ENCODE measurements around the gene BLVRB. TPM values are rescaled to one million over a fixed set of nuclear protein-coding genes. Genes with fewer than 3 reads are reported as not detected.
A peak's percentile ranks its signal among the peaks of the same experiment; 100 is the strongest.

The BLVRB gene
- total and polyA plus RNA-seq, 10 of the 15 experiments (the other 5 are each of a cell fraction or from before 2014, with no cell fraction given), result 6.3 to 53.3 (median 27.8) TPM

DNA sequence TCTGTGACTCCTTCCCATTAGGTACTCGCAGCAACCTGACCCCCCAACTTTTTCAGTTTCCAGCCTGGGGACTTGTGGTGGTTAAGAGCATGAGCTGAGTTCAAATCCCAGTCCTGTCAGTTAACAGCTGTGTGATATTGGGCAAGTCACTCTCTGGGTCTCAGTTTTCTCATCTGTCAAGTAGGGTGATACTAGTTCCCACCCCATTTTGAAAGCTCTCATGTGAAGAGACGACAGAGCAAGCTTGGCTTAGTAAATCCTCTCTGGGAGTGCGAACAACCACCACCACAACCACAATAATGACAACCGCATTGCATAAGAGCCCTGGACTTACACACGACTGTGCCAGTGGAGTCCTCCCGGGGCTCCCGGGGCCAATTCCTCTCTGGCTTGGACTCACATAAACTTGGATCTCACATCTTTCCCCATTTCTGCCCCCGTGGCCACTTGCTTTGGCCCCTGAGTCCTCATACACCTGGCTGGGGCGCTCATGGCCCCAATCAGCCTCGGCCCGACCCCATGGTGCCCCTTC lies 454 bp downstream of the BLVRB start (continued):
- no peak for TF ChIP-seq BMI1 (IDR thresholded peaks at IDR 0.05; ENCODE audit: borderline replicate concordance)
- no peak for TF ChIP-seq NFIC (IDR thresholded peaks at IDR 0.05; ENCODE audit: low read depth, low read length)
- no peak for TF ChIP-seq ESRRA (IDR thresholded peaks at IDR 0.05; ENCODE audit: low read length)
- no peak for TF ChIP-seq ZNF622 (IDR thresholded peaks at IDR 0.05)
- TF ChIP-seq ZNF217 (IDR thresholded peaks at IDR 0.05), result peak; percentile 55; the same call in 1 of the 2 replicates
- TF ChIP-seq ASH2L (IDR thresholded peaks at IDR 0.05; ENCODE audit: borderline replicate concordance, low read depth), result no peak
- TF ChIP-seq, protein P1, sequence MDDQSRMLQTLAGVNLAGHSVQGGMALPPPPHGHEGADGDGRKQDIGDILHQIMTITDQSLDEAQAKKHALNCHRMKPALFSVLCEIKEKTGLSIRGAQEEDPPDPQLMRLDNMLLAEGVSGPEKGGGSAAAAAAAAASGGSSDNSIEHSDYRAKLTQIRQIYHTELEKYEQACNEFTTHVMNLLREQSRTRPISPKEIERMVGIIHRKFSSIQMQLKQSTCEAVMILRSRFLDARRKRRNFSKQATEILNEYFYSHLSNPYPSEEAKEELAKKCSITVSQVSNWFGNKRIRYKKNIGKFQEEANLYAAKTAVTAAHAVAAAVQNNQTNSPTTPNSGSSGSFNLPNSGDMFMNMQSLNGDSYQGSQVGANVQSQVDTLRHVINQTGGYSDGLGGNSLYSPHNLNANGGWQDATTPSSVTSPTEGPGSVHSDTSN (IDR thresholded peaks at IDR 0.05; ENCODE audit: insufficient replicate concordance, low read depth, low read length), result no peak
- TF ChIP-seq FOXM1 (IDR thresholded peaks at IDR 0.05; ENCODE audit: low read depth, low read length), result no peak

DNA sequence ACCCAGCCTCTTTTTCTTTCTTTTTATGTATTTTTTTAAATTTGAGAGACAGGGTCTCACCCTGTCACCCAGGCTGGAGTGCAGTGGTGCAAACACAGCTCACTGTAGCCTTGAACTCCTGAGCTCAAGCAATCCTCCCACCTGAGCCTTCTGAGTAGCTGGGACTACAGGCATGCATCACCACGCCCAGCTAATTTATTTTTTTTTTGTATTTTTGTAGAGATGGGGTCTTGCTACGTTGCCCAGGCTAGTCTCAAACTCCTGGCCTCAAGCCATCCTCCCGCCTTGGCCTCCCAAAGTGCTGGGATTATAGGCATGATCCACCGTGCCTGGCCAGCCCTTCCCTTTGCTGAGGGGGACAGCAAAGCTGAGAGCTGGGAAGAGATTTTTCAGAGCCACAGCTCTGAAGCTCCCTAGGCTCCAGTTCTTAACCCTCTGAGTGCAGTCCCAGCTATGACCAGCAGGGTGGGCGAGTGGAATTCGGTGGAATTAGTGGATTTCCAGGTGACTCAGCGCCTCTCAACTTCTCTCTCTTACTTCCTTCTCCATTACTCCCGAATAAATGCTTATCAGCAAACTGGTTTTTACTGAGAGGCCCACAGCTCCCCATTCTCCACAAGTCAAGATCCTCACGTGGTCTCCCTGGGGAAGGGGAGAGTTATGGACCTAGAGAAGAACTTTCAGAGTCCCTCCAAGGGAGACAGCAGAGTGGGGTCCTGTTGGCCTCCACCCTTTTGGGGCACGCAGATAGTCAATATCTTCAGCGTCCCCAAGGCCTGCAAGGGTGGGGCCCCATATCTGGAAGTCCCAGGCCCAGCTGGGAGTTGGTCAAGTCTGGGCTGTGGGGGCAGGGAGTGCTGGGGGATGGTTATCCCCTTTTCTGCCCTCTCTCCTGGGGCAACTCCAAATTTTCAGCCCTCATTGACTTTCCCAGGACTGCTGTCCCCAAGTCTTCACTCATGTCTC lies 1.2 kb downstream of the BLVRB start:
- peak overlapping the region; percentile 66; the same call in 1 of the 2 replicates for H3K4me3 ChIP-seq
- FAIRE-seq (no peak), DNase-seq (ENCODE audit: low read depth, low spot score) (no peak), ATAC-seq (peak; percentile 11; the same call in 2 of the 3 replicates)
- H3K4me2 ChIP-seq (ENCODE audit: control insufficient read depth, insufficient read depth), result peak overlapping the region; percentile 82
- H3K36me3 ChIP-seq (ENCODE audit: control insufficient read depth in 2 of 2, insufficient read depth in 2 of 2, low read length in 1 of 2), result no peaks in the 10 kb centered on the region
- 18% methylated on average over 11 of the region's 11 CpGs for WGBS (ENCODE audit: insufficient coverage, insufficient replicate concordance, low lambda C conversion rate, missing lambda C conversion rate)
- ChIA-PET RAD21 (ENCODE audit: unreplicated experiment) (interaction anchor here (0.7 to 4.6 kb wide), 23 partner anchors 11 to 171 kb away, joined by 3 to 26 read pairs (median 4); partner anchors contain the start of genes C19orf47, PLD3 and SERTAD1), POLR2A (interaction anchor here (0.7 to 1.9 kb wide), 12 partner anchors 9 to 159 kb away, joined by 3 to 15 read pairs (median 3); partner anchors contain the start of genes C19orf47, PLD3 and SERTAD3), SMC1A (ENCODE audit: uncharacterized antibody, unreplicated experiment) (interaction anchor here (0.7 to 3.4 kb wide), 19 partner anchors 9 to 171 kb away, joined by 3 to 18 read pairs (median 4); partner anchors contain the start of genes C19orf47, PLD3 and SERTAD3), CTCF (interaction anchor here (0.6 to 4.7 kb wide), 41 partner anchors 10 to 360 kb away, joined by 3 to 67 read pairs (median 4); partner anchors contain the start of genes C19orf47, LTBP4, PLD3 and PRX)
- in situ Hi-C loops (cut with MboI) (no loop called here), intact Hi-C loops (cut with micrococcal nuclease; ENCODE audit: unreplicated experiment) (loop anchor here (2.0 kb wide), 1 partner anchor 134 kb away; no protein-coding TSS in a partner anchor)
- peaks cover 0 to 2% of the 10 kb centered on the region in 2 experiments; a peak in 3 of 4 replicates for H3K27me3 ChIP-seq (replicated peaks in 1 of 2; ENCODE audit: control insufficient read depth in 2 of 2, insufficient read depth in 2 of 2, low read length in 1 of 2)
- peak overlapping the region; percentile 61 for H3K27ac ChIP-seq (ENCODE audit: control insufficient read depth, insufficient read depth)
- no peak overlapping the region; the same call in 1 of the 2 replicates for H2AFZ ChIP-seq (ENCODE audit: control insufficient read depth, low read depth, low read length)
- H3K4me1 ChIP-seq (ENCODE audit: control insufficient read depth, insufficient read depth, low read length), result peaks cover 31% of the 10 kb centered on the region
- no peak overlapping the region; the same call in 1 of the 2 replicates for H3K9ac ChIP-seq (ENCODE audit: control insufficient read depth, insufficient read depth, low read length)
- no peaks in the 10 kb centered on the region for H3K79me2 ChIP-seq (ENCODE audit: control insufficient read depth, insufficient read depth, low read length)
- H4K20me1 ChIP-seq (ENCODE audit: control insufficient read depth, insufficient read depth), result no peaks in the 10 kb centered on the region
- BruUV-seq (replicated peaks), result no TSS peak
- H3K9me3 ChIP-seq (replicated peaks; ENCODE audit: control insufficient read depth, insufficient read depth, low read length), result no peaks in the 10 kb centered on the region
- no peak for TF ChIP-seq EP300 (IDR thresholded peaks at IDR 0.05; ENCODE audit: borderline replicate concordance in 1 of 2, control insufficient read depth in 1 of 2, low read depth in 2 of 2, low read length in 2 of 2)
- TF ChIP-seq ZNF217 (IDR thresholded peaks at IDR 0.05), result no peak
- no peak for TF ChIP-seq SPI1 (IDR thresholded peaks at IDR 0.05; ENCODE audit: borderline replicate concordance, insufficient read depth, low read depth, low read length)
- no peak for TF ChIP-seq FOXK2 (IDR thresholded peaks at IDR 0.05)
- TF ChIP-seq, protein P2, sequence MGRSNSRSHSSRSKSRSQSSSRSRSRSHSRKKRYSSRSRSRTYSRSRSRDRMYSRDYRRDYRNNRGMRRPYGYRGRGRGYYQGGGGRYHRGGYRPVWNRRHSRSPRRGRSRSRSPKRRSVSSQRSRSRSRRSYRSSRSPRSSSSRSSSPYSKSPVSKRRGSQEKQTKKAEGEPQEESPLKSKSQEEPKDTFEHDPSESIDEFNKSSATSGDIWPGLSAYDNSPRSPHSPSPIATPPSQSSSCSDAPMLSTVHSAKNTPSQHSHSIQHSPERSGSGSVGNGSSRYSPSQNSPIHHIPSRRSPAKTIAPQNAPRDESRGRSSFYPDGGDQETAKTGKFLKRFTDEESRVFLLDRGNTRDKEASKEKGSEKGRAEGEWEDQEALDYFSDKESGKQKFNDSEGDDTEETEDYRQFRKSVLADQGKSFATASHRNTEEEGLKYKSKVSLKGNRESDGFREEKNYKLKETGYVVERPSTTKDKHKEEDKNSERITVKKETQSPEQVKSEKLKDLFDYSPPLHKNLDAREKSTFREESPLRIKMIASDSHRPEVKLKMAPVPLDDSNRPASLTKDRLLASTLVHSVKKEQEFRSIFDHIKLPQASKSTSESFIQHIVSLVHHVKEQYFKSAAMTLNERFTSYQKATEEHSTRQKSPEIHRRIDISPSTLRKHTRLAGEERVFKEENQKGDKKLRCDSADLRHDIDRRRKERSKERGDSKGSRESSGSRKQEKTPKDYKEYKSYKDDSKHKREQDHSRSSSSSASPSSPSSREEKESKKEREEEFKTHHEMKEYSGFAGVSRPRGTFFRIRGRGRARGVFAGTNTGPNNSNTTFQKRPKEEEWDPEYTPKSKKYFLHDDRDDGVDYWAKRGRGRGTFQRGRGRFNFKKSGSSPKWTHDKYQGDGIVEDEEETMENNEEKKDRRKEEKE (IDR thresholded peaks at IDR 0.05), result no peak
- TF ChIP-seq JUNB (IDR thresholded peaks at IDR 0.05), result no peak
- no peak for TF ChIP-seq ATF7 (IDR thresholded peaks at IDR 0.05; ENCODE audit: low read depth)
- peak; percentile 39; the same call in 1 of the 2 replicates for TF ChIP-seq EED (IDR thresholded peaks at IDR 0.05; ENCODE audit: low read depth)
- TF ChIP-seq NFIC (IDR thresholded peaks at IDR 0.05; ENCODE audit: low read depth, low read length), result no peak
- TF ChIP-seq IKZF1 (conservative IDR thresholded peaks at IDR 0.05), result peak; percentile 63

Measured in GM12878 (cell line).